DOHH2 (cell line): ENCODE measurements around the gene APH1B.
A peak's percentile ranks its signal among the peaks of the same experiment; 100 is the strongest.
"Not testable (repeated sequence)": the region's sequence is repeated elsewhere in the genome, so short reads cannot be mapped to it uniquely, and the experiment has no call there.

Experiments used
- H3F3A ChIP-seq: fragments of 200-600 bp; sonication (generic), shearing (Covaris generic); 2 replicates; pipeline ENCODE4 v1.6.0; 2016; ENCODE audit warnings: antibody characterized with exemption, mild to moderate bottlenecking; ENCODE audit not compliant: control insufficient read depth, insufficient read depth
- H3K27ac ChIP-seq: fragments of 200-600 bp; sonication (generic); 2 replicates; pipeline ENCODE4 v1.5.1; 2014; ENCODE audit warnings: low read depth, mild to moderate bottlenecking, low read length, moderate library complexity
- H3K27me3 ChIP-seq: fragments of 200-600 bp; sonication (generic); 2 replicates; pipeline ENCODE4 v1.6.1; 2014; ENCODE audit warnings: mild to moderate bottlenecking, low read length, mixed read lengths; ENCODE audit not compliant: control insufficient read depth
- H3K36me3 ChIP-seq: fragments of 200-600 bp; sonication (generic); 2 replicates; pipeline ENCODE4 v1.6.1; 2014; ENCODE audit warnings: mild to moderate bottlenecking, low read length, moderate library complexity, mixed read lengths; ENCODE audit not compliant: control insufficient read depth
- H3K4me1 ChIP-seq: fragments of 200-600 bp; sonication (generic); 2 replicates; pipeline ENCODE4 v1.6.1; 2014; ENCODE audit warnings: mild to moderate bottlenecking, low read length, mixed read lengths; ENCODE audit not compliant: control insufficient read depth
- H3K4me2 ChIP-seq: fragments of 200-600 bp; sonication (generic); 2 replicates; pipeline ENCODE4 v1.6.0; 2014; ENCODE audit warnings: mild to moderate bottlenecking, low read length, moderate library complexity
- H3K4me3 ChIP-seq: fragments of 200-600 bp; sonication (generic); 2 replicates; pipeline ENCODE4 v1.5.1; 2014; ENCODE audit warnings: mild to moderate bottlenecking, low read length, mixed read lengths
- H3K79me2 ChIP-seq: fragments of 200-600 bp; sonication (generic); 2 replicates; pipeline ENCODE4 v1.6.1; 2014; ENCODE audit warnings: mild to moderate bottlenecking, low read length, mixed read lengths; ENCODE audit not compliant: control insufficient read depth
- H3K9me2 ChIP-seq: fragments of 200-600 bp; sonication (generic); replicated peaks from 2 replicates; pipeline ENCODE4 v1.6.1; 2014; ENCODE audit warnings: mild to moderate bottlenecking, low read length, mixed read lengths; ENCODE audit not compliant: control insufficient read depth
- H3K9me3 ChIP-seq: fragments of 200-600 bp; sonication (generic); 2 replicates; pipeline ENCODE4 v1.6.1; 2014; ENCODE audit warnings: antibody characterized with exemption, low read length, mixed read lengths; ENCODE audit not compliant: control insufficient read depth, insufficient read depth
- H4K20me1 ChIP-seq: fragments of 200-600 bp; sonication (generic); 2 replicates; pipeline ENCODE4 v1.6.0; 2014; ENCODE audit warnings: low read depth, mild to moderate bottlenecking, antibody characterized with exemption, low read length, moderate library complexity; ENCODE audit not compliant: control insufficient read depth, insufficient read depth
- CTCF ChIP-seq: fragments of 200-600 bp; sonication (generic); IDR thresholded peaks from one replicate; pipeline ENCODE4 v1.5.1; 2014; ENCODE audit warnings: antibody characterized with exemption, mild to moderate bottlenecking, low read depth, low read length; ENCODE audit not compliant: poor library complexity, severe bottlenecking
- EZH2phosphoT487 ChIP-seq: fragments of 200-600 bp; sonication (generic); IDR thresholded peaks from 2 replicates; pipeline ENCODE4 v1.6.1; 2017; ENCODE audit warnings: borderline replicate concordance, mild to moderate bottlenecking, antibody characterized with exemption, low read length, moderate library complexity, mixed read lengths

APH1B gene

GRCh38 chr15:63233667-63234423, 43.6 kb upstream of the APH1B start:
- Histone ChIP-seq H3K79me2 (peaks cover 19% of the 10 kb centered on the region), H3K4me2 (peak overlapping the region; percentile 49), H3K4me3 (0 out of 2 replicates have a peak overlapping the region, but pooled peaks have one; percentile 19), H4K20me1 (no peaks in the 10 kb centered on the region), H3K9me2 (no peaks in the 10 kb centered on the region), H3K27me3 (no peaks in the 10 kb centered on the region), H3K9me3 (no peaks in the 10 kb centered on the region), H3K27ac (no peak overlapping the region), H3K36me3 (no peaks in the 10 kb centered on the region), H3F3A (peaks cover 8% of the 10 kb centered on the region; the same call in 1 of the 2 replicates), H3K4me1 (peaks cover 35% of the 10 kb centered on the region)
- TF ChIP-seq EZH2phosphoT487 (no peak), CTCF (no peak)

- Histone ChIP-seq H3F3A (peaks cover 8% of the 10 kb centered on the region; the same call in 1 of the 2 replicates), H3K9me3 (no peaks in the 10 kb centered on the region), H3K36me3 (no peaks in the 10 kb centered on the region), H3K9me2 (no peaks in the 10 kb centered on the region), H3K4me1 (peaks cover 35% of the 10 kb centered on the region), H3K79me2 (peaks cover 21% of the 10 kb centered on the region), H4K20me1 (no peaks in the 10 kb centered on the region), H3K4me3 (no peak overlapping the region), H3K4me2 (no peak overlapping the region), H3K27me3 (no peaks in the 10 kb centered on the region), H3K27ac (no peak overlapping the region)
- no peak for TF ChIP-seq EZH2phosphoT487
- TF ChIP-seq CTCF, result no peak
These were observed 42.9 kb upstream of the APH1B start for GRCh38 chr15:63234451-63234870.

GRCh38 chr15:63236272-63236671, 41.1 kb upstream of the APH1B start:
- Histone ChIP-seq H3K9me3 (no peaks in the 10 kb centered on the region), H4K20me1 (no peaks in the 10 kb centered on the region), H3K79me2 (peaks cover 21% of the 10 kb centered on the region), H3K36me3 (no peaks in the 10 kb centered on the region), H3K27me3 (no peaks in the 10 kb centered on the region), H3K4me1 (peaks cover 35% of the 10 kb centered on the region), H3K4me2 (no peak overlapping the region), H3K4me3 (no peak overlapping the region), H3K27ac (no peak overlapping the region), H3K9me2 (no peaks in the 10 kb centered on the region), H3F3A (peaks cover 8% of the 10 kb centered on the region; the same call in 1 of the 2 replicates)
- TF ChIP-seq EZH2phosphoT487 (no peak), CTCF (no peak)

- not testable (repeated sequence) for H3K27me3 ChIP-seq, H3K9me3 ChIP-seq, H3K4me3 ChIP-seq, H4K20me1 ChIP-seq, H3K9me2 ChIP-seq, H3K27ac ChIP-seq, H3F3A ChIP-seq, H3K36me3 ChIP-seq
- peak overlapping the region; percentile 26 for H3K4me2 ChIP-seq
- H3K4me1 ChIP-seq, result peaks cover 29% of the 10 kb centered on the region
- H3K79me2 ChIP-seq, result peaks cover 19% of the 10 kb centered on the region
These were observed 40.3 kb upstream of the APH1B start for GRCh38 chr15:63237086-63237485.
